ENCODE results near the gene ADAMTS1.

DNA sequence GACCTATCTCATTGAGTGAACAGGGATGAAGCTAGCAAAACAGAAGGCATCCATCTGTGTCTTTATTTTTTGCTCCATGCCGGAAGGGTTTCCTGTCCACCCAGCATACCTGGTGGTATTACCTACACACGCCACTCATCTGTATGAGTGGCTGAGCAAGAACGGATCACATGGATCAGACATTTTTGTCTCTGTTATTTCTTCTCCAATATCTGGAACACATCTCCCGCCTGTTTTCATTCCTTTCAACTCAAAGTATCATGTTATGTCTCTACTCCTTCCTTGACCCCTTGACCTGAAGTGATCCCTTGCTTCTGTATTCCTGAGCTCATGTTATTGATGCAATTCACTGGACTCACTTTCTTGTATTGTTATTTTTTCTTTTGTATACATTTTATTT lies 24.7 kb downstream of the ADAMTS1 start:
- no peak for TF ChIP-seq CTCF (IDR thresholded peaks at IDR 0.05)
- no peak for TF ChIP-seq EP300 (IDR thresholded peaks at IDR 0.05)

All from sigmoid colon (tissue), 4 donors.